VCaP (cell line): Measurements from ENCODE around the gene DGKI.

Experiments
- H3K27ac ChIP-seq: fragments of 450-650 bp; 2 replicates; pipeline ENCODE4 v1.5.1; 2017
- TF ChIP-seq, protein P1 (sequence below): fragments of 450-650 bp; conservative IDR thresholded peaks from 2 replicates; pipeline ENCODE4 v1.5.1; 2017; ENCODE audit warnings: mild to moderate bottlenecking, moderate library complexity

The DGKI gene

DNA sequence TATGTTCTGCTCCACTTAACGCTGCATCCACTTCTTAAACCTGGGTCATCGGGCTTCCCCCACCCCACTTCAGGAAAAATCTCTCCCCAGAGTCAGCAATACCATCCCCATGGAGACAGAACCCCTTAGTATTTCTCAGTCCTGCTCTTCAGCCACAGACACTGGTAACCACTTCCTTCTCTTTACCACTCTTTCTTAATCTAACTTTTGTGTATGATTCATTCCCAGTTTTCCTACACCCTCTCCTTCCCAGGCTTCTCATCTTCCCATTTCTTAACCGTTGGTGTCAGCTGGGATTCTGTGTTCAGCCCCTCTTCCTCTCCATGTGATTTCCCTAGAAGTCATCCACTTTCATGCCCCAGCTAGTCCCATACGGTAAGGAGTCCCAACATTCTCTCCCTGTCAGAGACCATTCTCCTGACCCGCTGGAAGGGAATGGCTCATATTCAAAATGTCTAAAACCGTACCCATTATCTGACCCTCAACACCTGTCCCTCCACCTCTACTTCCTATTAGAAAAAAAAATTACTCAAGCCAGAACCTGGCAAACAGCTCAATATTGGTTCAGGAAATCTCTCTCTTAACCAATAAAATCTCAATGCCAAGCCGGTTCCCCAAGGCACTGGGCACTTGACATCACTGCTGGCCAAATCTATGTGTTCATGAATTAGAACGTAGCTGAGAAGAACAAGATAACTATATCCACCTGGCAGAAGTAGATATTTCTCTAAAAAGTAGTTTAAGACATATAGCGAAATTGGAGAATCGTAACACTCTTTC, 89.4 kb downstream of the DGKI start:
- H3K27ac ChIP-seq: no peak overlapping the region
- TF ChIP-seq, protein P1, sequence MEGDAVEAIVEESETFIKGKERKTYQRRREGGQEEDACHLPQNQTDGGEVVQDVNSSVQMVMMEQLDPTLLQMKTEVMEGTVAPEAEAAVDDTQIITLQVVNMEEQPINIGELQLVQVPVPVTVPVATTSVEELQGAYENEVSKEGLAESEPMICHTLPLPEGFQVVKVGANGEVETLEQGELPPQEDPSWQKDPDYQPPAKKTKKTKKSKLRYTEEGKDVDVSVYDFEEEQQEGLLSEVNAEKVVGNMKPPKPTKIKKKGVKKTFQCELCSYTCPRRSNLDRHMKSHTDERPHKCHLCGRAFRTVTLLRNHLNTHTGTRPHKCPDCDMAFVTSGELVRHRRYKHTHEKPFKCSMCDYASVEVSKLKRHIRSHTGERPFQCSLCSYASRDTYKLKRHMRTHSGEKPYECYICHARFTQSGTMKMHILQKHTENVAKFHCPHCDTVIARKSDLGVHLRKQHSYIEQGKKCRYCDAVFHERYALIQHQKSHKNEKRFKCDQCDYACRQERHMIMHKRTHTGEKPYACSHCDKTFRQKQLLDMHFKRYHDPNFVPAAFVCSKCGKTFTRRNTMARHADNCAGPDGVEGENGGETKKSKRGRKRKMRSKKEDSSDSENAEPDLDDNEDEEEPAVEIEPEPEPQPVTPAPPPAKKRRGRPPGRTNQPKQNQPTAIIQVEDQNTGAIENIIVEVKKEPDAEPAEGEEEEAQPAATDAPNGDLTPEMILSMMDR: no peak

- TF ChIP-seq, protein P1: no peak
- no peak overlapping the region for H3K27ac ChIP-seq
Observed at GRCh38 chr7:137755846-137756651, 90.7 kb downstream of the DGKI start.

GRCh38 chr7:137755427-137755826, 91.3 kb downstream of the DGKI start:
- no peak overlapping the region for H3K27ac ChIP-seq
- TF ChIP-seq, protein P1: no peak

DNA sequence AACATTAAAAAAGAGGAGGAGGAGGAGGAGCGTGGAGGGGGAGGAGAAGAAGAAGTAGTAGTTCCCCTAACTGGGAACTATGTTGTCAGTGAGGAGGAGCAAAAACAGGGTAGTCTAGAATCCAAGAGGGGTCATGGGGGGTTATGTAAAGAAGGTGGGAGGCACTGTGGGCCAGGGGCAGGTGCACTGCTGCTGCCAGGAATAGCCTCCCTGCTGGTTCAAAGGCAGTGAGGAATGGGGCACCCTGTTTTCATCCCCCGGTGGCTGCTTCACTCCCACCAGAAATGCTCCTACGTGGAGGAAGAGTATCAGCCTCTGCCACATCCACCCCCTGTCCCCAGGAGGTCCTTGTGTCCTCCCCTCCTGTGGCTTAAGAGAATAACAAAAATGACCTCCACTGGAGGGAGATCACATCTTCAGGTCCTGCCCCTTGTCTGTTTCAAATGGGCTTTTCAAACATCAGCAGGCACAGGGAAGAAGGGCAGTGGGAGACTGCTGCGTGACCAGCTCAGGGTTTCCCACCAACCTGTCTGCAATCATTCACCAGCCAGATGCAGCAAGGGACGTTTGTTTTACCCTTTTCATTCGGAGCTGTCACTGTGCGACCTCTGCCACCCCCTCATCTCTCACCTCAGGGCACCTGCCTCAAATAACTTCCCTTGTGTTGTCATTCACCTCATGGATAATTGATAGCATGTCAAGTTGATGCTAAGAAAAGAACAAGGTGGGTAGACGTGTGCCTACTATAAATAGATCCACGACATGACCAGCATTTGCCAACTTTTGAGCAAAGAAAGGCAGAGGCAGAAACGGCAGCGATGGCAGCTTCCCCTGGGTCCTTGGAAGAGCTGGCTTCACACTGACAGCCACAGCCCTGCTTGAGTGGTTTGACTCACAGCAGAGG, 92.6 kb downstream of the DGKI start:
- H3K27ac ChIP-seq: no peak overlapping the region
- TF ChIP-seq, protein P1: no peak

DNA sequence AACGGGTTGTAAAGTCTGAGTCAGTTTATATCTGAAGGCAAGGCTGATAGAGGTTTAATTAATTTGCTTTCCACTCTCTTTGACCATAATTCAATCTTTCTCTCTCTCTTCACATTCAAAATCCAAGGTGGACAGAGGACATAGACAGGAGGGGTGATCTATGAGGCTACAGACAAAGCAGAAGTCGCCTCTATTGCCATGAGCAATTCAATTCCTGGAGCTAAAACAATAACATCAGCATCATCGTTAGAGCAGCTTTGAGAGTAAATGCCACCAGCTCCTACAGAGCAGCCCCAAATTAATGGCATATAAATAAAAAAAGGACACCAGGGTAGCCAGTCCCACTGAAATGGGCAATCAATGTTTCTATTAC, 93.2 kb downstream of the DGKI start:
- TF ChIP-seq, protein P1: no peak
- no peak overlapping the region for H3K27ac ChIP-seq

DNA sequence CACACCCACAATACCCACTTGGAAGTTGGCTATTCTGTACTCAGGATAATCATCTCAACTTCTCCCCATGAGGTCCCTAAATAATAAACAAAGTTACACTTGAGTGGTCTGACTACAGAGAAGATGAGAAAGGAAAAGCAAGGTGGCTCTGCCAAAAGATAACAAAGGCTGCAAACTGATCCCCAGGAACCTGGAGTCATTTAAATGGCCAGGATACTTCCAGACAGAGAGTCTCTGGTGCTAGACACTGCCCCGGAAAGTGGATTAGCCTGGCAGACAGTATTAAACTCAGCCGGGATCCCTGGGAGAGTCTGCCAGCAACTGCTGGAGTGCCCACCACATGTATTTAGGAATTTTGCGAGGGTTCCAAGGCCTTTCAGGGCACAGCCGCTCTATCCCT, 93.7 kb downstream of the DGKI start:
- TF ChIP-seq, protein P1: no peak
- no peak overlapping the region for H3K27ac ChIP-seq
